Trophoblast cell (in vitro differentiated cells and primary cell): ENCODE results near the gene DDX31.

ENCODE experiments used
- DNase-seq, 2 donors: peaks; one replicate each; pipeline ENCODE4 v3.0.0-alpha.2; 2016
- H2AFZ ChIP-seq: 2 replicates; pipeline ENCODE4 v1.6.1; 2013; ENCODE audit warnings: low read length, moderate library complexity, mild to moderate bottlenecking; ENCODE audit not compliant: insufficient read depth, poor library complexity
- H2AK5ac ChIP-seq: 2 replicates; pipeline ENCODE4 v1.6.1; 2013; ENCODE audit warnings: mild to moderate bottlenecking, low read length
- H2BK120ac ChIP-seq: 2 replicates; pipeline ENCODE4 v1.6.1; 2013; ENCODE audit warnings: low read length, mild to moderate bottlenecking, moderate library complexity; ENCODE audit not compliant: insufficient read depth, poor library complexity
- H2BK12ac ChIP-seq: 2 replicates; pipeline ENCODE4 v1.6.1; 2013; ENCODE audit warnings: mild to moderate bottlenecking, low read length, moderate library complexity
- H2BK5ac ChIP-seq: 2 replicates; pipeline ENCODE4 v1.6.1; 2013; ENCODE audit warnings: low read length, low read depth, moderate library complexity, mild to moderate bottlenecking; ENCODE audit not compliant: poor library complexity
- H3K14ac ChIP-seq: 2 replicates; pipeline ENCODE4 v1.6.1; 2013; ENCODE audit warnings: mild to moderate bottlenecking, low read length
- H3K18ac ChIP-seq: 2 replicates; pipeline ENCODE4 v1.6.1; 2013; ENCODE audit warnings: mild to moderate bottlenecking, low read length
- H3K23ac ChIP-seq: 2 replicates; pipeline ENCODE4 v1.6.1; 2013; ENCODE audit warnings: low read length
- H3K27ac ChIP-seq: 2 replicates; pipeline ENCODE4 v1.5.1; 2013; ENCODE audit warnings: low read depth, mild to moderate bottlenecking, inconsistent platforms, low read length, moderate library complexity
- H3K27me3 ChIP-seq: 2 replicates; pipeline ENCODE4 v1.6.1; 2013; ENCODE audit warnings: inconsistent platforms, mild to moderate bottlenecking, low read length, moderate library complexity; ENCODE audit not compliant: insufficient read depth
- H3K36me3 ChIP-seq, 2 experiments: 1 replicate in 1 of 2; 2 replicates in 1 of 2; pipeline ENCODE4 v1.6.1; 2013; ENCODE audit warnings: low read length in 2 of 2, mild to moderate bottlenecking in 2 of 2, moderate library complexity in 1 of 2; ENCODE audit not compliant: insufficient read depth in 2 of 2, control insufficient read depth in 1 of 2
- H3K4ac ChIP-seq: 2 replicates; pipeline ENCODE4 v1.6.1; 2013; ENCODE audit warnings: low read depth, mild to moderate bottlenecking, low read length, moderate library complexity
- H3K4me1 ChIP-seq, 2 experiments: 1 replicate in 1 of 2; 2 replicates in 1 of 2; pipeline ENCODE4 v1.6.1; 2013; ENCODE audit warnings: low read length in 2 of 2, mild to moderate bottlenecking in 2 of 2, moderate library complexity in 1 of 2; ENCODE audit not compliant: insufficient read depth in 2 of 2, control insufficient read depth in 1 of 2
- H3K4me2 ChIP-seq: 2 replicates; pipeline ENCODE4 v1.6.1; 2013; ENCODE audit warnings: inconsistent platforms, mild to moderate bottlenecking, low read length, moderate library complexity
- H3K4me3 ChIP-seq: 2 replicates; pipeline ENCODE4 v1.5.1; 2013; ENCODE audit warnings: mild to moderate bottlenecking, low read depth, low read length, inconsistent platforms
- H3K79me1 ChIP-seq: one replicate; pipeline ENCODE4 v1.6.1; 2013; ENCODE audit warnings: low read length
- H3K79me2 ChIP-seq: 2 replicates; pipeline ENCODE4 v1.6.1; 2013; ENCODE audit warnings: low read length, mild to moderate bottlenecking; ENCODE audit not compliant: control insufficient read depth, insufficient read depth, poor library complexity
- H3K9ac ChIP-seq: 2 replicates; pipeline ENCODE4 v1.6.1; 2013; ENCODE audit warnings: mild to moderate bottlenecking, low read length
- H3K9me3 ChIP-seq: 2 replicates; pipeline ENCODE4 v1.6.1; 2013; ENCODE audit warnings: low read depth, mild to moderate bottlenecking, control low read depth, inconsistent platforms, low read length; ENCODE audit not compliant: insufficient read depth
- H4K12ac ChIP-seq: 2 replicates; pipeline ENCODE4 v1.6.1; 2013; ENCODE audit warnings: low read depth, mild to moderate bottlenecking, low read length, moderate library complexity
- H4K8ac ChIP-seq: 2 replicates; pipeline ENCODE4 v1.6.1; 2013; ENCODE audit warnings: low read depth, mild to moderate bottlenecking, low read length, moderate library complexity
- H4K91ac ChIP-seq: one replicate; pipeline ENCODE4 v1.6.1; 2013; ENCODE audit warnings: low read depth, mild to moderate bottlenecking, low read length, moderate library complexity
- WGBS: extraction: QIAGEN DNeasy Blood & Tissue Kit; methylation state at CpG from one replicate; pipeline ENCODE4 v1.1.7; 2013; ENCODE audit warnings: missing lambda C conversion rate; ENCODE audit not compliant: insufficient read length, insufficient coverage; ENCODE audit errors: extremely low coverage; 5-methylcytosine and 5-hydroxymethylcytosine counted together

The DDX31 gene

DNA sequence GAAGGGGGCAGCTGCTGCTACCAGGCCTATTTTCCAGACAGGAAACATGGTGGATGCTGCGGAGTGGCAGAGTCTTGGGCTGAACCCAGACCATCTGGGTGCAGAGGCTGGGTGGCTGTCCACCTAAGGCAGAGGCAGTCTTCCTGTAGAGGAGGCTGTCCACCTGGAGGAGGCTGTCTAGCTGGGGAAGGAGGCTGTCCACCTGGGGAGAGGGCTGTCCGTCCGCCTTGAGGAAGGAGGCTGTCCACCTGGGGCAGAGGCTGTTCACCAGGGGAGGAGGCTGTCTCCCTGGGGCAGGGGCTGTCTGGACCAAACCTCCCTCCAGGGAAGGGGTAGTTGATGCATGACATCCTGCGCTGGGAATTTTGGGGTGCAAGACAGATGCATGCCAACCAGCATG is 126.5 kb downstream of the DDX31 start:
- WGBS = no CpG with 5 or more reads among the region's 4 CpGs
- Histone ChIP-seq H3K27me3 (no peaks in the 10 kb centered on the region), H3K9ac (no peak overlapping the region), H3K27ac (no peak overlapping the region), H2BK12ac (no peak overlapping the region), H2BK5ac (no peak overlapping the region), H3K23ac (no peak overlapping the region), H4K91ac (no peak overlapping the region), H4K8ac (no peak overlapping the region), H3K4me1 (peaks cover 4 to 5% of the 10 kb centered on the region in 2 experiments), H3K79me1 (no peaks in the 10 kb centered on the region), H3K36me3 (no peaks in the 10 kb centered on the region), H3K79me2 (no peaks in the 10 kb centered on the region), H4K12ac (no peak overlapping the region), H3K18ac (no peak overlapping the region), H2BK120ac (no peak overlapping the region), H3K4me3 (no peak overlapping the region), H2AFZ (no peak overlapping the region), H3K9me3 (peaks cover 3% of the 10 kb centered on the region), H2AK5ac (no peak overlapping the region), H3K14ac (no peak overlapping the region), H3K4me2 (no peak overlapping the region), H3K4ac (no peak overlapping the region)
- no peak for DNase-seq
